ENCODE data around the gene FAM76B. TPM values are rescaled to one million over a fixed set of nuclear protein-coding genes. Genes with fewer than 3 reads are reported as not detected.

The FAM76B gene
- total RNA-seq, result 23.4 and 27.6 TPM in 2 replicates

GRCh38 chr11:95789506-95790122 lies at the start of gene FAM76B:
FAM76B (minus strand) TSS chr11:95789782; CDS start chr11:95789478, 304 bp downstream.

GRCh38 chr11:95790123-95790932 lies 746 bp upstream of the FAM76B start, which contains the start of gene CEP57:
CEP57 (plus strand) TSS chr11:95790498; CDS start chr11:95790699, 201 bp downstream.

Other genes with a start within 250 kb of the FAM76B start
- 51.9 and 54.4 TPM in 2 replicates for gene CEP57, start 716 bp upstream of the FAM76B start, total RNA-seq
- 37.0 and 64.6 TPM in 2 replicates for gene MTMR2, start 134.3 kb upstream of the FAM76B start, total RNA-seq